ENCODE measurements around the gene CDC42SE2. TPM values are rescaled to one million over a fixed set of nuclear protein-coding genes. Genes with fewer than 3 reads are reported as not detected.

The CDC42SE2 gene
- total RNA-seq, 1 donor from 2014 or later, result 23.6 TPM

- Mint-ChIP-seq H3K36me3 (no peaks in the 10 kb centered on the region), H3K4me3 (no peak overlapping the region), H3K27ac (no peak overlapping the region), H3K27me3 (ENCODE audit: low read depth) (no peaks in the 10 kb centered on the region), H3K9me3 (no peaks in the 10 kb centered on the region), H3K4me1 (no peaks in the 10 kb centered on the region)
- no peak for DNase-seq (ENCODE audit: low spot score in 2 of 2, unreplicated experiment in 2 of 2)
- TF ChIP-seq, protein P1, sequence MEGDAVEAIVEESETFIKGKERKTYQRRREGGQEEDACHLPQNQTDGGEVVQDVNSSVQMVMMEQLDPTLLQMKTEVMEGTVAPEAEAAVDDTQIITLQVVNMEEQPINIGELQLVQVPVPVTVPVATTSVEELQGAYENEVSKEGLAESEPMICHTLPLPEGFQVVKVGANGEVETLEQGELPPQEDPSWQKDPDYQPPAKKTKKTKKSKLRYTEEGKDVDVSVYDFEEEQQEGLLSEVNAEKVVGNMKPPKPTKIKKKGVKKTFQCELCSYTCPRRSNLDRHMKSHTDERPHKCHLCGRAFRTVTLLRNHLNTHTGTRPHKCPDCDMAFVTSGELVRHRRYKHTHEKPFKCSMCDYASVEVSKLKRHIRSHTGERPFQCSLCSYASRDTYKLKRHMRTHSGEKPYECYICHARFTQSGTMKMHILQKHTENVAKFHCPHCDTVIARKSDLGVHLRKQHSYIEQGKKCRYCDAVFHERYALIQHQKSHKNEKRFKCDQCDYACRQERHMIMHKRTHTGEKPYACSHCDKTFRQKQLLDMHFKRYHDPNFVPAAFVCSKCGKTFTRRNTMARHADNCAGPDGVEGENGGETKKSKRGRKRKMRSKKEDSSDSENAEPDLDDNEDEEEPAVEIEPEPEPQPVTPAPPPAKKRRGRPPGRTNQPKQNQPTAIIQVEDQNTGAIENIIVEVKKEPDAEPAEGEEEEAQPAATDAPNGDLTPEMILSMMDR (IDR thresholded peaks at IDR 0.05; ENCODE audit: unreplicated experiment), result no peak
Measured at GRCh38 chr5:131225282-131225974, 38.4 kb upstream of the CDC42SE2 start.

GRCh38 chr5:131226899-131227298, 37.0 kb upstream of the CDC42SE2 start:
- H3K9me3 Mint-ChIP-seq, result no peaks in the 10 kb centered on the region
- H3K4me1 Mint-ChIP-seq, result peaks cover 6% of the 10 kb centered on the region
- no peak overlapping the region for H3K27ac Mint-ChIP-seq
- no peak overlapping the region for H3K4me3 Mint-ChIP-seq
- DNase-seq (ENCODE audit: low spot score in 2 of 2, unreplicated experiment in 2 of 2), result no peak
- no peaks in the 10 kb centered on the region for H3K36me3 Mint-ChIP-seq
- H3K27me3 Mint-ChIP-seq (ENCODE audit: low read depth), result no peaks in the 10 kb centered on the region
- TF ChIP-seq, protein P1 (IDR thresholded peaks at IDR 0.05; ENCODE audit: unreplicated experiment), result no peak

- Mint-ChIP-seq H3K4me1 (peaks cover 6% of the 10 kb centered on the region), H3K9me3 (no peaks in the 10 kb centered on the region), H3K27me3 (ENCODE audit: low read depth) (no peaks in the 10 kb centered on the region), H3K4me3 (no peak overlapping the region), H3K36me3 (no peaks in the 10 kb centered on the region), H3K27ac (no peak overlapping the region)
- no peak for DNase-seq (ENCODE audit: low spot score in 2 of 2, unreplicated experiment in 2 of 2)
- TF ChIP-seq, protein P1 (IDR thresholded peaks at IDR 0.05; ENCODE audit: unreplicated experiment), result no peak
Measured at GRCh38 chr5:131228646-131229045, 35.2 kb upstream of the CDC42SE2 start.

- Mint-ChIP-seq H3K4me1 (peaks cover 6% of the 10 kb centered on the region), H3K36me3 (no peaks in the 10 kb centered on the region), H3K4me3 (no peak overlapping the region), H3K27ac (no peak overlapping the region), H3K9me3 (no peaks in the 10 kb centered on the region), H3K27me3 (ENCODE audit: low read depth) (no peaks in the 10 kb centered on the region)
- no peak for DNase-seq (ENCODE audit: low spot score in 2 of 2, unreplicated experiment in 2 of 2)
- TF ChIP-seq, protein P1 (IDR thresholded peaks at IDR 0.05; ENCODE audit: unreplicated experiment), result no peak
Measured at GRCh38 chr5:131229623-131230022, 34.2 kb upstream of the CDC42SE2 start.

DNA sequence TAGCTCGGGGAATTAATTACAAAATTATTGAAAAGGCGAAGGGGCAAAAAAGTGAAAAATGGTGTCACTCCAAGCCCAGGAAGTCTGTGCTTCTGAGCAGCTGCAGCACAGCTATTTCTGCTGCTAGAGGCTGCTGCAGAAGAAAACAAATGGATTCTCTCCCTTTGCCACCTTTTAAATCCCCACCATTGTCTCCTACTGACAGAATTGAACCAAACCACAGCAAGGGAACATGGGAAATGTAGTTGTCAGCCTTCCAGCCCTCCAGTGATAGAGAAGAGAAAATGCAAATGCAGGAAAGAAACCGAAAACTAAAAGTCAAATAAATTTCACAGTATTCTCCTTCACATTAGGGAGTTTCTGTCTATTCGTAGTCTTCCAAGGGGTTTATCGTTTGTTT, 33.4 kb upstream of the CDC42SE2 start:
- no peaks in the 10 kb centered on the region for H3K27me3 Mint-ChIP-seq (ENCODE audit: low read depth)
- no peaks in the 10 kb centered on the region for H3K9me3 Mint-ChIP-seq
- H3K36me3 Mint-ChIP-seq, result no peaks in the 10 kb centered on the region
- H3K4me1 Mint-ChIP-seq, result peaks cover 6% of the 10 kb centered on the region
- H3K4me3 Mint-ChIP-seq, result no peak overlapping the region
- no peak overlapping the region for H3K27ac Mint-ChIP-seq
- TF ChIP-seq, protein P1 (IDR thresholded peaks at IDR 0.05; ENCODE audit: unreplicated experiment), result no peak
- no peak for DNase-seq (ENCODE audit: low spot score in 2 of 2, unreplicated experiment in 2 of 2)
